ENCODE data around the gene COL23A1.

The COL23A1 gene

DNA sequence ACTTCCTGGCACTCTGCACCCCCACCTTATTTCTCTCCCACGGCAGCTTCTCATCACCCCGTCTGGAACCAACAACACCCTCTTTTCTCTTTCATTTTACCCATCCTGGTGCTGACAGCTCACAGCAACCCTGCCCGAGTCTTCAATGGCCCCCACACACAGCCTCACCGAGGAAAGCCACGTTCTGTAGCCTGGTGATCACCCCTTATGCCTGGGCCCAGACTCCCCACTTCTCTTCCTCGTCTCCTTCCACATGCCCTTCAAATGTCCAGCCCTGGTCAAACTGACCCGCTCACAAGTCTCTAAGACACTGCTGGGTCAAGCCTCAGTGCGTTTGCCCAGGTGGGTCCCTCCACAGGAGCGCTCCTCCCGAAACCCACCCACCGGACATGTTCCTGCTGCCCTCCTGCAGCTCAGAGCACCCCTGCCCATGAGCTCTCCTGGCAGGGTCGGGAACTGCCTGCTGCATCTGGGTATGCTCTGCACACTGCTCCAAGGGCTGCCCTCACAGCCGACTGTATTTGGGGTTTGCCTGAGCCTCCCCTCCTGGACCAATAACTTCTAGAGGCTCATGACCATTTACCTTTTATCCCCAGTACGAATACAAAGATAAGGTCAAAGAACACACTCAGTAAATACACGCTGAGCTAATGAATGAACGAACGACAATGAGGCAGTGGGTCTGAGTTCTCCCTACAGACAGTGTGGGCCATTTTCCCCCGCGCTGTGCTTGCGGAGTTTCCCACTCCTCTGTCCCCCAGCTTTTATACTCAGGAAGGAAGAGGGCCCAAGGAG lies 202.9 kb downstream of the COL23A1 start:
- no peak for DNase-seq

GRCh38 chr5:178386336-178386931 lies 203.8 kb downstream of the COL23A1 start:
- DNase-seq: no peak

GRCh38 chr5:178385496-178385890 lies 204.7 kb downstream of the COL23A1 start:
- no peak for DNase-seq

DNA sequence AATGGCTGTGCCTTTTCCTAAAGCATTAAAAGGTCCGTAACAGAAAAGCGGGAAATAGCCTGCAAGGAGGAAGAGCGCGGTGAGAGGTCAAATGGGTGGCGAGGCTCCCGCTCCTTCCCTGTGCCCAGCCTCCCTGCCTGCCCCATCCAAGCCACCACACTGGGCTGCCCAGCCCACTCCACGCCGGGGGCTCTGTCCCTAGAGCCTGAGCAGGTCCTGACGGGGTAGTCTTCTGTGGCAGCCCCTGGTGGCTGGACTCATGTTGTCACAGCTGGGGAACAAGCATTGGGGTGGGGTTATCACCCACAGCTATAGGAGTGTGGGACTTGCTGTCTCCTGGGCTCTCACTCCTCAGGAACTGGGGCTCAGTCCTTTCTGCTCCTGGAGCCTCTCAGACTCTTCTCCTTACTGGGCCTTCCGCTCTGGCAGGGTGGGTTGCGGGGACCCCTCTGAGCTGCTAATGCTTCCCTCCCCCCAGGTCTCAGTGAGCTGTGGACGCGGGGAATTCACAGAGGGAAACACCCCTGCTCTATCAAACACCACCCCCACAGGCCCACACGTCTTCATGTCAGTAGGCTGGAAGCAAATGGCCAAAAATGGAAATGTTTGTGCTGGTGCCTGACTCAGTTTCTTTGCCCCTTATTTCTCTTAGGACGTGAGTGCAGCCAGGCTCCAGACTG lies 205.2 kb downstream of the COL23A1 start:
- no peak for DNase-seq

DNA sequence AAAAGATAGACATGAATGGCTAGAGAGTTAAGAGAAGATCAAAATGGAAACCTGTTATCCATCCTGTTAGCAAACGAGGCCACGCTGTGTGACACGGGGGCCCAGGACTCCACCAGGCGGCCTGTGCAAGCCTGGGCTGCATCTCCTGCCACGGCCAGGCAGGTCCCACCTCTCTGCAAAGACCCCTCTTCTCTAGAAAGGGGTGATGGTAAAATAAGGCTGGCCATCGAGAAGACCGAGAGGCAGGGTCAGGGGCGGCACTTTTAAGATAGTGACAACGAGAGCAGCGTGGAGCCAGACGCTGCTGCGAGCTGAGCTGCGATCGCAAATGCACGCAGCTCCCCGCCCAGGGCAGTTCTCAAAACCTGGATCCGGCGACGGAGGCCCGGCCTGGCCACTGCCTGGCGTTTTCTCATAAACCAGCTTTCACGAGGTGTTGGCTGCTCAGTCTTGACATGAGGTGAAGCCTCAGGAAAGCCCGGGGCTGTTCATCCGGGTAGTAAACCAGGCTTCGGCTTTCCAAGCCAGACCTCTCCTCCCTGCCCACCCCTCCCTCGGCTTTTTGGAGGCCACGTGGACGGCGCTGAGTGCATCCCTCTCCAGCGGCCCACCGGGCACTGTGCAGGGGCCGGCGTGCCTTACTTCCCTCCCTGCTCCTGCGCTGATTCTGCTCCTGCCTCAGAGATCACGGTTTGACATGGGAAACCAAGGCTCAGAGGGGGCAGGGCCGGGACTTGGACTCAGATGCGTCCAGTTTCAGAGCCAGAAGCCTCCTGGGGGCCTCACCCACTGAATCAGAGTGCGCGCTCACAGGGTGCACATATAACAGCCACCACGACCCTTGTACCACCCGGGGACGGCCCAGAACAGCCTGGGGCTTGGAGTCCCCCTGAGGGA lies 206.0 kb downstream of the COL23A1 start:
- no peak for DNase-seq

DNA sequence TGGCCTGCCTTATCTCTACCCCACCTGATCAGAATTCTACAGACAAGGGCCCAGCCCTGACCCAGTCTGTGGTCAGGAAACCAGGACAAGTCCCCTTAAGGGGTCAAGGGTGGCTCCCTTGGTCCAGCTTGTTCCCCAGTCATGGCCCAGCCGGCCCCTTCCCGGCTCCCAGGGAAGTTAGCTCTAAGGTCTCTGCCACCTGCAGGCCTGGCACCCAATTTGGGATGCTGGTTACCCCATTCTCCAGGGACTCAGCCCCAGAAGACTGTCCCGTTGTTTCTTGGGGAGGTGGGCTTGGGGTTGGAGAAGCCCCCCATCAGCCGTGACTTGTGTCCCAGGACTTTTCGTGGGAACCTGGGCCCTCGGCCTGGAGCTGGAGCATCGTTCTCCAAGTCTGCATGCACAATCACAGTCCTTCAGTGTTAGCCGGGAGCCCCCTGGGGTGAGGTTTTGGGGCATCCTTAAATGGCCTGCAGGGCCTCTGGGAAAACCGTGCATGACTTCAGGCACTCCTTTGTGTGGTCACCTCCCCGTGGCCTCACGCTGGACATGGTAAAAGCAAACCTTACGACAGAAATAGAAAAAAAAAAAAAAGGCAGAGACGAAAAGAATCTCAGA lies 206.8 kb downstream of the COL23A1 start:
- DNase-seq: no peak

DNA sequence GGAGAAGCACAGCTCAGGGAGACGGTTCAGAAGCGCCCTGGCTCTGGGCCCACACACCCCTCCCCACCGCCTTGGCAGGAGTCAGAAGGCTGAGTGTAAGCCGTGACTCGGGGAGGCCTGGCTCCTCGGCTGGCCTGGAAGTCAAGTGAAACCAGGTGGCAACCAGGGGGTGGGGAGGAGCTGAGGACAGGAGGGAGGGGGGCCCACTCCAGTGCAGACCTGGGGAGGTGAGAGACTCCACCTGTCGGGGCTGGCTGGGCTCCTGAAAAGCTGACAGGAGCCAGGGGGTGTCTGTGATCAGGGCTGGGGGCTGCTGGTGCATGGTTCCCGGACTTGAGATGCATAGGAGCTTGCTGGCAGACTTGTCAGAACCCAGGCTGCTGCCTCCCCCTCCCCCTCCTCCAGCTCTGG lies 207.4 kb downstream of the COL23A1 start:
- DNase-seq: no peak

GRCh38 chr5:178381921-178382695 lies 208.1 kb downstream of the COL23A1 start:
- no peak for DNase-seq

GRCh38 chr5:178381206-178381605 lies 209.0 kb downstream of the COL23A1 start:
- no peak for DNase-seq

- no peak for DNase-seq
Observed at GRCh38 chr5:178380541-178381074, 209.6 kb downstream of the COL23A1 start.

- DNase-seq: no peak
Observed at GRCh38 chr5:178380086-178380485, 210.1 kb downstream of the COL23A1 start.

DNA sequence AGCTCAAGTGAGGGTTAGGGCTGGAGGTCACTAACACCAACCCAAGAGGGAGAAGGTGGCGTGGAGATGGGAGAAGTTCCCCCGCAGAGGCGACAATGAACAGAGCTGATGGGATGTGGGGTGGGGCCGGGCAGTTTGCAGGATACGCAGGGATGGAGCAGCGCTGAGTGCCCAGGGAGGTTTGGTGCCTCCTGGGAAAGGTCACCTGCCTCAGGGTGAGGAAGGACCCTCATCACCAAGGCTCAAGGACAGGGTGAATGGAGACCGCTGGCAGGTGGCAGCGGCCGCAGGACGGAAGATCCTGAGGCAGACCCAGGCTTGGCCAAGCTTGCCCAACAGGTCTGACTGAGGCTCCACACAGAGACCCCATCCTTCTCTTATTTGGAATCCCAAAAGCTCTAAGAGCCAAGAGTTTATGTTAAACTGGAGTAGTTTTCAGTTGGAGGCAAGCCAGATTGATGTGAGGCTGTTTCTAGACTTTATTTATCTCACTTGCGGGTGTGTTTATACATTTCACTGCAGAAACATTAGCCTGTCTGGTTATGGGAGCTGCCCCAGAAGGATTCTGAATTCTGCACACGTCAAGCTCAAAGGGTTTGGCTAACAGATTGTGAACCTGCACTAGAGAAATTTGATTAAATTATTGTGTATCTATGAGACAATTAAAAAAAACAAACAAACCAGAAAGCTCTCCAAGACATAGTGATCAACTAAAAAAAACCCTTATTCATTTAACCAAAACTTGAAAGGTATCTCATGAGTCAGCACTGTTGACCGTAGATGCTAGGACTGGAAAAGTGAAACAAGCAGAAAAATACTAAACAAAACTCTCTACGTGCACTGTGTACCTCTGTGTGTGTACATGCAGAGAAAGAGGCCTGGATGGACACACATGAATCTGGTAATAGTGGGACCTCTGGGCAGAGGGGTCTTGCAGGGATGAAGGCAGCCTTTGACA lies 211.4 kb downstream of the COL23A1 start:
- no peak for DNase-seq

DNA sequence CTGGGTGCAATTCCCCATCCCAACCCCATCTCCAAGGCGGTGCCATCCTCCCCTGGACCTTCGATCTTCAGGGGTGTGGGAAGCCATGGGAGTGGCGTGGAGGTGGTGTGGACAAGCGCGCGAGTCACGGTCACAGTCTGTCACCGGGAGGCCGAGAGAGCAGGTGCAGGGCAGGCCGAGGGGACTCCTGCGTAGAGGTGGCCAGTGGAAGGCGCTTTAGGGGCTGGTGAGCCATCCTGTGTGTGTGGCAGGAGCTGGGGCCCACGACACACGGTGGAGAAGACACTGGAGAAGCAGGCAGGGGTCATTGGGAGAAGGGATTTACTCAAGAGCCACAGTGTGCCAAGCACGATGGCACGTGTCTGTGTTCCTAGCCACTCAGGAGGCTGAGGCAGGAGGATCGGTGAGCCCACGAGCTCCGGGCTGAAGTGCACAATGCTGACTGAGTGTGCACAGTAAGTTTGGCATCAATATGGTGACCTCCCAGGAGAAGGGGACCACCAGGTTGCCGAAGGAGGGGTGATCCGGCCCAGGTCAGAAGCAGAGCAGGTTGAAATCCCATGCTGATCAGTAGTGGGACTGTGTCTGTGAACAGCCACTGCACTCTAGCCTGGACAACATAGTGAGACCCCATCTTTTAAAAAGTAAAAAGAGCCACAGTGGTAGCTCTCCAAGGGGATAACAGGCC lies 212.5 kb downstream of the COL23A1 start:
- no peak for DNase-seq

DNA sequence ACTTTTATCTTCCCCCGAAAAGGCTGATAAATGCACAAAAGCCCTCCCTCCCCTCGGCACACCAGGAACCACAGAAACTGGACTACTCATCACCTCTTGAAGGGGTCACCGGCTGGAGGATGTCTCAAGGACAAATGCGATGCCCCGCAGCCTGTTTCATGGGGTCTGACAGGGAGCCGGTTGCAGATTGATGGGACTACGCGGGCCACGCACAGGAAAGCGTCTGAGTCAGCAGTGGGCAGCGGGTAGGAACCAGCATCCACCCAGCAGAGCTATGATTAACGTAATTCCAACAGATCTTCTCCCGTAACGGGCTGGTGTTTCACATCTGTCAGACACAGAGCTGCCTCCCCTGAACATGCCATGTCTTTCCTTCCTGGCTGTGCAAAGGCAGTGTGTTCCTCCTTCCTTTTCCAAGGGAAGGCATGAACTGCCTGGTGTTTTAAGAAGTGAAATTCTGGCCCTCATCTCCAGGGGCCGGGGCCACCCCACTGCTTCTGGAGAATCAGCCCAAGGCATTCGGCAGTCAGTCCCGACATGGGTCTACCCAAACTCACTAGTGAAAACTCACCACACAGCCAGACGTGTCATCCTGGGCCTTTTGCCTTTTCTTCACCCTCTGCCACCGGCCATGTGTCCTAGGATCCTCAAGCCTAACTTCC lies 213.1 kb downstream of the COL23A1 start:
- DNase-seq: no peak

DNA sequence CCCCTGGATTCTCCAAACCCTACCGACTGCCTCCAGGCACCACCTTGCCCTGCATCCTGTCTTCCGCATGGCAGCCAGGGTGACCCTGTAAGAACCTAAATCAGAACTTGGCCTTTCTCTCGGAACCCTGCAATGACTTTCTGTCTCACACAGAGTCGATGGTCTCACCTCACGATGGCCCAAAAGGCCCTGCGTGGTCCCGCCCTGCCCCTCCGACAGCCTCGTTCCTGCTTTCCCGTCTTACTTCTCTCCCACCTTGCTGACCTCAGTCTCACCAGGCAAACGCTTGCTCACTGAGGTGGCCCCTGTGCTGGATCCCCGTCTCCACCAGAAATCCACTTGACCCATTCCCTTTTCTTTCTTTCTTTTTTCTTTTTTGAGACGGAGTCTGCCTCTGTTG lies 214.8 kb downstream of the COL23A1 start:
- DNase-seq: no peak

DNA sequence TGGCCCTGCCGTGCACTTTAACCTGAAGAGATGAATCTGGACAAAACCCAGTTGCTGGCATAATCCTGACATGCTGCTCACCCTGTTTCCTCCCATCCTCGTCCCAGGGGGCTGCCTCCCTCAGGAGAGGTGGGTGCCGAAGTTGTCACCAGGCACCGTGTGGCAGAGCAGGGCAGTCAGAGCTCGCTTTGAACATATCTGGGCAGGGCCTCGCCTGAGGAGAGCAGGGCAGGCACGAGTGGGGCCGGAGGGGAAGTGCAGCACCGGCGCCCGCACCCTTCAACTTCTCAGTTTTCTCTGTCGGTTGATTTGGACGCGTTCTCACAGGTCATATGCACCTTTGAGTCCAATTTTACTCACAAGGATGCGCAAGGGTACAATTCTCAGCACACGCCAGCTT lies 216.5 kb downstream of the COL23A1 start:
- no peak for DNase-seq

GRCh38 chr5:178372142-178372571 lies 218.0 kb downstream of the COL23A1 start:
- no peak for DNase-seq

DNA sequence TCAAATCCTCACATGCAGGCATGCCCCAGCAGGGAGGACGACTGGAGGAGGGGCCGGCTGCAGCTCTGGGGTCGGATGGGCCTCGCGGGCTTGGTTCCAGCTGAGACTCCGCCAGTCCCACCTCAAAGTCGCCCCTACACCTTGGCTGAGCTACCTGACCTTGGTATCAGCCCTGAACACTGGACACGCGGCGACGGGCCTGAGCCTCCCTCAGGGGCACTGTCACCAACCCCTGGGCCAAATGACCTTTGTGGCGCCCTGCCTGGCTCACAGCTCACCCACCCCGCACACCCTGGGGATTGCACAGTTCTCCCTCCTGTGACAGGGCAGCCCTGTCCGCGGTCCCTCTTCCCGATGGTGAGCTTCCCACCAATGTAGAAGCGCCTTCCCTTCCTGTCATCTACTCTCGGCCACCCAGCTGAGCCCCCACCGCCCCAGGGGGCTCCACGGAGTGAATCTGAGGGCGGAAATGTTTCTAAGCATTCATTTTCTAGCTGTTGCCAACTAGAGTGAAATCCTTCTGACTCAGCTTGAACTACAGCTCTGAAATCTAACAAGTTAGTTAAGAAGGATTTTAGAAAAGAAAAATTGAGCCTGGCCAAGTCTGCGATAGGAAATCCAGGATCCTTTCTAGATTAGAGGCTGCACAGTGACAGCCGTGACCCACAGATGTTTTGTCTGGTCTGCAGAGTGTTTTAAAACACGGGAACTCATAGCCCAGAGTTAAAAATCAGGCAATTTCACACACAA lies 218.7 kb downstream of the COL23A1 start:
- no peak for DNase-seq
